ENCODE measurements around the gene SLC25A43. TPM values are rescaled to one million over a fixed set of nuclear protein-coding genes. Genes with fewer than 3 reads are reported as not detected.

The SLC25A43 gene
- total and polyA plus RNA-seq, 9 of the 15 experiments (the other 6 are each of a cell fraction or from before 2014, with no cell fraction given): 1.3 to 8.4 (median 4.0) TPM

- TF ChIP-seq, protein P1, sequence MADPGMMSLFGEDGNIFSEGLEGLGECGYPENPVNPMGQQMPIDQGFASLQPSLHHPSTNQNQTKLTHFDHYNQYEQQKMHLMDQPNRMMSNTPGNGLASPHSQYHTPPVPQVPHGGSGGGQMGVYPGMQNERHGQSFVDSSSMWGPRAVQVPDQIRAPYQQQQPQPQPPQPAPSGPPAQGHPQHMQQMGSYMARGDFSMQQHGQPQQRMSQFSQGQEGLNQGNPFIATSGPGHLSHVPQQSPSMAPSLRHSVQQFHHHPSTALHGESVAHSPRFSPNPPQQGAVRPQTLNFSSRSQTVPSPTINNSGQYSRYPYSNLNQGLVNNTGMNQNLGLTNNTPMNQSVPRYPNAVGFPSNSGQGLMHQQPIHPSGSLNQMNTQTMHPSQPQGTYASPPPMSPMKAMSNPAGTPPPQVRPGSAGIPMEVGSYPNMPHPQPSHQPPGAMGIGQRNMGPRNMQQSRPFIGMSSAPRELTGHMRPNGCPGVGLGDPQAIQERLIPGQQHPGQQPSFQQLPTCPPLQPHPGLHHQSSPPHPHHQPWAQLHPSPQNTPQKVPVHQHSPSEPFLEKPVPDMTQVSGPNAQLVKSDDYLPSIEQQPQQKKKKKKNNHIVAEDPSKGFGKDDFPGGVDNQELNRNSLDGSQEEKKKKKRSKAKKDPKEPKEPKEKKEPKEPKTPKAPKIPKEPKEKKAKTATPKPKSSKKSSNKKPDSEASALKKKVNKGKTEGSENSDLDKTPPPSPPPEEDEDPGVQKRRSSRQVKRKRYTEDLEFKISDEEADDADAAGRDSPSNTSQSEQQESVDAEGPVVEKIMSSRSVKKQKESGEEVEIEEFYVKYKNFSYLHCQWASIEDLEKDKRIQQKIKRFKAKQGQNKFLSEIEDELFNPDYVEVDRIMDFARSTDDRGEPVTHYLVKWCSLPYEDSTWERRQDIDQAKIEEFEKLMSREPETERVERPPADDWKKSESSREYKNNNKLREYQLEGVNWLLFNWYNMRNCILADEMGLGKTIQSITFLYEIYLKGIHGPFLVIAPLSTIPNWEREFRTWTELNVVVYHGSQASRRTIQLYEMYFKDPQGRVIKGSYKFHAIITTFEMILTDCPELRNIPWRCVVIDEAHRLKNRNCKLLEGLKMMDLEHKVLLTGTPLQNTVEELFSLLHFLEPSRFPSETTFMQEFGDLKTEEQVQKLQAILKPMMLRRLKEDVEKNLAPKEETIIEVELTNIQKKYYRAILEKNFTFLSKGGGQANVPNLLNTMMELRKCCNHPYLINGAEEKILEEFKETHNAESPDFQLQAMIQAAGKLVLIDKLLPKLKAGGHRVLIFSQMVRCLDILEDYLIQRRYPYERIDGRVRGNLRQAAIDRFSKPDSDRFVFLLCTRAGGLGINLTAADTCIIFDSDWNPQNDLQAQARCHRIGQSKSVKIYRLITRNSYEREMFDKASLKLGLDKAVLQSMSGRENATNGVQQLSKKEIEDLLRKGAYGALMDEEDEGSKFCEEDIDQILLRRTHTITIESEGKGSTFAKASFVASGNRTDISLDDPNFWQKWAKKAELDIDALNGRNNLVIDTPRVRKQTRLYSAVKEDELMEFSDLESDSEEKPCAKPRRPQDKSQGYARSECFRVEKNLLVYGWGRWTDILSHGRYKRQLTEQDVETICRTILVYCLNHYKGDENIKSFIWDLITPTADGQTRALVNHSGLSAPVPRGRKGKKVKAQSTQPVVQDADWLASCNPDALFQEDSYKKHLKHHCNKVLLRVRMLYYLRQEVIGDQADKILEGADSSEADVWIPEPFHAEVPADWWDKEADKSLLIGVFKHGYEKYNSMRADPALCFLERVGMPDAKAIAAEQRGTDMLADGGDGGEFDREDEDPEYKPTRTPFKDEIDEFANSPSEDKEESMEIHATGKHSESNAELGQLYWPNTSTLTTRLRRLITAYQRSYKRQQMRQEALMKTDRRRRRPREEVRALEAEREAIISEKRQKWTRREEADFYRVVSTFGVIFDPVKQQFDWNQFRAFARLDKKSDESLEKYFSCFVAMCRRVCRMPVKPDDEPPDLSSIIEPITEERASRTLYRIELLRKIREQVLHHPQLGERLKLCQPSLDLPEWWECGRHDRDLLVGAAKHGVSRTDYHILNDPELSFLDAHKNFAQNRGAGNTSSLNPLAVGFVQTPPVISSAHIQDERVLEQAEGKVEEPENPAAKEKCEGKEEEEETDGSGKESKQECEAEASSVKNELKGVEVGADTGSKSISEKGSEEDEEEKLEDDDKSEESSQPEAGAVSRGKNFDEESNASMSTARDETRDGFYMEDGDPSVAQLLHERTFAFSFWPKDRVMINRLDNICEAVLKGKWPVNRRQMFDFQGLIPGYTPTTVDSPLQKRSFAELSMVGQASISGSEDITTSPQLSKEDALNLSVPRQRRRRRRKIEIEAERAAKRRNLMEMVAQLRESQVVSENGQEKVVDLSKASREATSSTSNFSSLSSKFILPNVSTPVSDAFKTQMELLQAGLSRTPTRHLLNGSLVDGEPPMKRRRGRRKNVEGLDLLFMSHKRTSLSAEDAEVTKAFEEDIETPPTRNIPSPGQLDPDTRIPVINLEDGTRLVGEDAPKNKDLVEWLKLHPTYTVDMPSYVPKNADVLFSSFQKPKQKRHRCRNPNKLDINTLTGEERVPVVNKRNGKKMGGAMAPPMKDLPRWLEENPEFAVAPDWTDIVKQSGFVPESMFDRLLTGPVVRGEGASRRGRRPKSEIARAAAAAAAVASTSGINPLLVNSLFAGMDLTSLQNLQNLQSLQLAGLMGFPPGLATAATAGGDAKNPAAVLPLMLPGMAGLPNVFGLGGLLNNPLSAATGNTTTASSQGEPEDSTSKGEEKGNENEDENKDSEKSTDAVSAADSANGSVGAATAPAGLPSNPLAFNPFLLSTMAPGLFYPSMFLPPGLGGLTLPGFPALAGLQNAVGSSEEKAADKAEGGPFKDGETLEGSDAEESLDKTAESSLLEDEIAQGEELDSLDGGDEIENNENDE (IDR thresholded peaks at IDR 0.05; ENCODE audit: low read depth, low read length): no peak
- TF ChIP-seq GATAD2B (IDR thresholded peaks at IDR 0.05; ENCODE audit: borderline replicate concordance) (no peak), NR2C2 (CRISPR knock-in tag; IDR thresholded peaks at IDR 0.05) (no peak), NR2C2 (tag; IDR thresholded peaks at IDR 0.05) (peak; percentile 42), EWSR1 (IDR thresholded peaks at IDR 0.05; ENCODE audit: borderline replicate concordance, low read depth, partially characterized antibody) (no peak), CREM (IDR thresholded peaks at IDR 0.05; ENCODE audit: low read depth) (peak; percentile 11; the same call in 1 of the 2 replicates), ZNF589 (CRISPR knock-in tag; IDR thresholded peaks at IDR 0.05; ENCODE audit: low read depth) (no peak), ZNF609 (CRISPR knock-in tag; IDR thresholded peaks at IDR 0.05; ENCODE audit: borderline replicate concordance) (no peak), BCL6 (CRISPR knock-in tag; IDR thresholded peaks at IDR 0.05) (no peak), MAZ (CRISPR knock-in tag; conservative IDR thresholded peaks at IDR 0.05 in 1 of 2, IDR thresholded peaks at IDR 0.05 in 1 of 2) (peak in 1 of 2 experiments; percentile 57; a peak in 2 of 4 replicates), HMGN3 (IDR thresholded peaks at IDR 0.05; ENCODE audit: borderline replicate concordance, extremely low read depth, insufficient read length, low read depth, low read length) (peak; percentile 61)
Measured at GRCh38 chrX:119467842-119468550, 68.9 kb downstream of the SLC25A43 start, which contains the start of gene SLC25A5 (continued).
